DOHH2 (cell line): Measurements from ENCODE around the gene EPHA3.

Source experiments
- H3F3A ChIP-seq: fragments of 200-600 bp; sonication (generic), shearing (Covaris generic); 2 replicates; pipeline ENCODE4 v1.6.0; 2016; ENCODE audit warnings: antibody characterized with exemption, mild to moderate bottlenecking; ENCODE audit not compliant: control insufficient read depth, insufficient read depth
- H3K27ac ChIP-seq: fragments of 200-600 bp; sonication (generic); 2 replicates; pipeline ENCODE4 v1.5.1; 2014; ENCODE audit warnings: low read depth, mild to moderate bottlenecking, low read length, moderate library complexity
- H3K27me3 ChIP-seq: fragments of 200-600 bp; sonication (generic); 2 replicates; pipeline ENCODE4 v1.6.1; 2014; ENCODE audit warnings: mild to moderate bottlenecking, low read length, mixed read lengths; ENCODE audit not compliant: control insufficient read depth
- H3K36me3 ChIP-seq: fragments of 200-600 bp; sonication (generic); 2 replicates; pipeline ENCODE4 v1.6.1; 2014; ENCODE audit warnings: mild to moderate bottlenecking, low read length, moderate library complexity, mixed read lengths; ENCODE audit not compliant: control insufficient read depth
- H3K4me1 ChIP-seq: fragments of 200-600 bp; sonication (generic); 2 replicates; pipeline ENCODE4 v1.6.1; 2014; ENCODE audit warnings: mild to moderate bottlenecking, low read length, mixed read lengths; ENCODE audit not compliant: control insufficient read depth
- H3K4me2 ChIP-seq: fragments of 200-600 bp; sonication (generic); 2 replicates; pipeline ENCODE4 v1.6.0; 2014; ENCODE audit warnings: mild to moderate bottlenecking, low read length, moderate library complexity
- H3K4me3 ChIP-seq: fragments of 200-600 bp; sonication (generic); 2 replicates; pipeline ENCODE4 v1.5.1; 2014; ENCODE audit warnings: mild to moderate bottlenecking, low read length, mixed read lengths
- H3K79me2 ChIP-seq: fragments of 200-600 bp; sonication (generic); 2 replicates; pipeline ENCODE4 v1.6.1; 2014; ENCODE audit warnings: mild to moderate bottlenecking, low read length, mixed read lengths; ENCODE audit not compliant: control insufficient read depth
- H3K9me2 ChIP-seq: fragments of 200-600 bp; sonication (generic); replicated peaks from 2 replicates; pipeline ENCODE4 v1.6.1; 2014; ENCODE audit warnings: mild to moderate bottlenecking, low read length, mixed read lengths; ENCODE audit not compliant: control insufficient read depth
- H3K9me3 ChIP-seq: fragments of 200-600 bp; sonication (generic); 2 replicates; pipeline ENCODE4 v1.6.1; 2014; ENCODE audit warnings: antibody characterized with exemption, low read length, mixed read lengths; ENCODE audit not compliant: control insufficient read depth, insufficient read depth
- H4K20me1 ChIP-seq: fragments of 200-600 bp; sonication (generic); 2 replicates; pipeline ENCODE4 v1.6.0; 2014; ENCODE audit warnings: low read depth, mild to moderate bottlenecking, antibody characterized with exemption, low read length, moderate library complexity; ENCODE audit not compliant: control insufficient read depth, insufficient read depth
- EZH2phosphoT487 ChIP-seq: fragments of 200-600 bp; sonication (generic); IDR thresholded peaks from 2 replicates; pipeline ENCODE4 v1.6.1; 2017; ENCODE audit warnings: borderline replicate concordance, mild to moderate bottlenecking, antibody characterized with exemption, low read length, moderate library complexity, mixed read lengths
- TF ChIP-seq, protein P1 (sequence below): fragments of 200-600 bp; sonication (generic); IDR thresholded peaks from one replicate; pipeline ENCODE4 v1.5.1; 2014; ENCODE audit warnings: antibody characterized with exemption, mild to moderate bottlenecking, low read depth, low read length; ENCODE audit not compliant: poor library complexity, severe bottlenecking

Gene EPHA3

DNA sequence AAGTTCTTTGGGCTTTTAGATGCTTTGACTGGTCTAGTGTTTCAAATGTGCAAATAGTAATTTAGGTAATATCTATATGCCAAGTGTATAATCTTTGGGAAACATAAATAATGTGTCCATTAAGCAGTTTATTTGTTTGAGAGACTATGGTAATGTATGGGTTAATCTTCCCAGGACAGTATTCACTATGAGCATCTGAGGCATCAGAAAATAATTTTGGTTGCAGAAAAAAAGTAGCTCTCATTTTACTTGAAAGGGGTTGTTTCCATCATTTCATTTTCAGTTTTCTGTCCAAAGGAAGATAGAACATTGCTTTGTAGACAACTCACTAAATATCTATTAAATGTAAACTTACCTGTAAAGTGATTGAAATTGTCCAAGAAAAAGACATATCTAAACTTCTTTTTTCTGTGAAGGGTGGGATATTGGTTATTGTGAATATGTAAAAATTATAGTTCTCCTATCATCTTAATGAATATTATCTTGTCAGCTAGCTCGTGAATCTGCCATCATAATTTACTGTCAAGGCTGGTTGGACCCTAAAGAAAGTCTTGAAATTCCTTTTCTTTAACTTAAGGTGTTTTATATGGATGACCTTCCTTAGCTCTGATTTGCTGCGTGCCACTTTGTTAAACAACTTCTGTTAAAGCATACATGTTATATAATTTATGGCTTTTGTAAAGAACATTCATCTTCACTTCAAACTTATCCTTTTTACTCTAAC lies 108.8 kb downstream of the EPHA3 start:
- H3K4me3 ChIP-seq: no peak overlapping the region
- no peaks in the 10 kb centered on the region for H3K4me1 ChIP-seq
- no peak overlapping the region for H3K27ac ChIP-seq
- no peak for TF ChIP-seq EZH2phosphoT487
- TF ChIP-seq, protein P1, sequence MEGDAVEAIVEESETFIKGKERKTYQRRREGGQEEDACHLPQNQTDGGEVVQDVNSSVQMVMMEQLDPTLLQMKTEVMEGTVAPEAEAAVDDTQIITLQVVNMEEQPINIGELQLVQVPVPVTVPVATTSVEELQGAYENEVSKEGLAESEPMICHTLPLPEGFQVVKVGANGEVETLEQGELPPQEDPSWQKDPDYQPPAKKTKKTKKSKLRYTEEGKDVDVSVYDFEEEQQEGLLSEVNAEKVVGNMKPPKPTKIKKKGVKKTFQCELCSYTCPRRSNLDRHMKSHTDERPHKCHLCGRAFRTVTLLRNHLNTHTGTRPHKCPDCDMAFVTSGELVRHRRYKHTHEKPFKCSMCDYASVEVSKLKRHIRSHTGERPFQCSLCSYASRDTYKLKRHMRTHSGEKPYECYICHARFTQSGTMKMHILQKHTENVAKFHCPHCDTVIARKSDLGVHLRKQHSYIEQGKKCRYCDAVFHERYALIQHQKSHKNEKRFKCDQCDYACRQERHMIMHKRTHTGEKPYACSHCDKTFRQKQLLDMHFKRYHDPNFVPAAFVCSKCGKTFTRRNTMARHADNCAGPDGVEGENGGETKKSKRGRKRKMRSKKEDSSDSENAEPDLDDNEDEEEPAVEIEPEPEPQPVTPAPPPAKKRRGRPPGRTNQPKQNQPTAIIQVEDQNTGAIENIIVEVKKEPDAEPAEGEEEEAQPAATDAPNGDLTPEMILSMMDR: no peak
- no peaks in the 10 kb centered on the region for H3K79me2 ChIP-seq
- no peaks in the 10 kb centered on the region for H3K9me2 ChIP-seq
- no peak overlapping the region for H3K4me2 ChIP-seq
- no peaks in the 10 kb centered on the region for H3F3A ChIP-seq
- H3K36me3 ChIP-seq: no peaks in the 10 kb centered on the region
- no peaks in the 10 kb centered on the region for H4K20me1 ChIP-seq
- H3K9me3 ChIP-seq: no peaks in the 10 kb centered on the region
- H3K27me3 ChIP-seq: no peaks in the 10 kb centered on the region

DNA sequence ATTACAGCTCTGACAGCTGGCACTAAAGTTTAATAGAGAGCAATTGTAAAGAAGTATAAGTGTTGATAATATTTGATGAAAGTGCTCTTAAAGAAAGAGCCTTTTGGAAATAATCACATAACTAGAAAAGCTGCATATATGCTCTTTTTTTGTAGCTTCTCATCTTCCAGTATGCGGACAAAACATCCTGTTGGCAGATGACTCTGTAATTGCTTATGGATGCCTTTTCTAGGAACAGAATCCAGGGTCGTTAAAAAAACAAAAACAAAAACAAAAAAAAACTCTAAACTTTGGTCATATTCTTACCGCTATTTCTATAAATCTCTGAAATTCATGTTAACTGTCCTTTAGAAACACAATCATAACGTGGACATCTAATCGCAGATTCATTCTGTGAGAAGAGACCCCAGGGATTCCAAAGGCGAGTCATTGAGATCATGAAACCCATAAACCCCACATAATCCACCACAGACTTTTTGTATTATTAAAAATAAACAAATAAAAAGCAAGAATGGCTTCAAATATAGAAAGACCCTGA lies 109.8 kb downstream of the EPHA3 start:
- Histone ChIP-seq H3K4me3 (no peak overlapping the region), H3K79me2 (no peaks in the 10 kb centered on the region), H3K9me3 (no peaks in the 10 kb centered on the region), H3K36me3 (no peaks in the 10 kb centered on the region), H3K4me1 (no peaks in the 10 kb centered on the region), H3K27me3 (no peaks in the 10 kb centered on the region), H4K20me1 (no peaks in the 10 kb centered on the region), H3F3A (no peaks in the 10 kb centered on the region), H3K27ac (no peak overlapping the region), H3K4me2 (no peak overlapping the region), H3K9me2 (no peaks in the 10 kb centered on the region)
- TF ChIP-seq EZH2phosphoT487: no peak
- TF ChIP-seq, protein P1: no peak

DNA sequence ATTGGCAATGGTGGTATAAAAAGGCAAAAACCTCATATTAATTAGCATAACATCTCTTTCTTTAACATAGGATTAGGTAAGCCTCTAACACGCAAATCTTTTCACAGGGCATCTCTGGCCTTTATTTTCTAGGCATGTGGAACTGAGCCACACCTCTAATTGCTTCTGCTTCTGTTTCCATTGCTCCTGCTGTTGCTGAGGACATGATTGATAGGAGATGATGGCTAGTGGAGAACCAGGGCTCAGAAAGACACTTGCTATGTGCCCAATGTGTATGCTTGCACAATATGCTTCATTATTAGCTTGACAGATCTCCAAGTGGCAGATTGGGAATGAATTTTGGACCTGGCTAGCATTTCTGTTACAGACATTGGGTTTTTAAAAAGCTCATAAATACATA lies 114.5 kb downstream of the EPHA3 start:
- no peaks in the 10 kb centered on the region for H3K79me2 ChIP-seq
- no peaks in the 10 kb centered on the region for H4K20me1 ChIP-seq
- H3F3A ChIP-seq: no peaks in the 10 kb centered on the region
- H3K4me1 ChIP-seq: no peaks in the 10 kb centered on the region
- no peak overlapping the region for H3K4me3 ChIP-seq
- H3K27ac ChIP-seq: no peak overlapping the region
- H3K9me2 ChIP-seq: no peaks in the 10 kb centered on the region
- H3K4me2 ChIP-seq: no peak overlapping the region
- H3K9me3 ChIP-seq: no peaks in the 10 kb centered on the region
- no peaks in the 10 kb centered on the region for H3K36me3 ChIP-seq
- no peaks in the 10 kb centered on the region for H3K27me3 ChIP-seq
- no peak for TF ChIP-seq EZH2phosphoT487
- TF ChIP-seq, protein P1: no peak
